Suppressor macrophage (primary cell): ENCODE results near the gene NATD1.
A peak's percentile ranks its signal among the peaks of the same experiment; 100 is the strongest.

ENCODE experiments used
- DNase-seq, 4 experiments: peaks; one replicate each; pipeline ENCODE4 v3.0.0-alpha.2; 2020 to 2022

Gene NATD1

GRCh38 chr17:21289902-21290571 lies 36.8 kb upstream of the NATD1 start:
- DNase-seq: no peak

- no peak for DNase-seq
These were observed 36.1 kb upstream of the NATD1 start for GRCh38 chr17:21289175-21289901.

DNA sequence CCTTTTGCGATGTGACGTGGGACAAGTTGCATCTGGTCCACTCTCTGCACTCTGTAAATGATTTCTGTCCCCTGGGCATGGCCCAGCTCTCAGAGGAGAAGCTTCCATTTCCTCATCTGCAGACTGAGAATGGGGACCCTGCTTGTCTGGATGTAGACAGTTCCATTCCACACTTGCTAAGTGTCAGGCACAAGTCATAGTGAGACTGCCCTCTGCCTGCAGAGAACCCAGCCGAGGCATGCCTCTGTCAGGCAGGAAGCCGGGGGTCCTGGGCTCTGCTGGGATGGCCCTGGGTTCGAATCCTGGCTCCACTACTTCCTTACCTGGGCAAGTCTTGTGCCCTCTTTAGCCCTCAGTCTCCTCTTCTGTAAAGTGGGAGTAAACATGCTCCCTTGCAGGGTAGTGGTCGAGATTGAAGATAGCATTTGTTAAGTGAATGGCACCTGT lies 35.4 kb upstream of the NATD1 start:
- DNase-seq: peak in 3 of 4 experiments; percentile 52 to 62 (median 59)

- DNase-seq: peak; percentile 98 to 99 (median 98)
These were observed 34.7 kb upstream of the NATD1 start for GRCh38 chr17:21287703-21288449.

DNA sequence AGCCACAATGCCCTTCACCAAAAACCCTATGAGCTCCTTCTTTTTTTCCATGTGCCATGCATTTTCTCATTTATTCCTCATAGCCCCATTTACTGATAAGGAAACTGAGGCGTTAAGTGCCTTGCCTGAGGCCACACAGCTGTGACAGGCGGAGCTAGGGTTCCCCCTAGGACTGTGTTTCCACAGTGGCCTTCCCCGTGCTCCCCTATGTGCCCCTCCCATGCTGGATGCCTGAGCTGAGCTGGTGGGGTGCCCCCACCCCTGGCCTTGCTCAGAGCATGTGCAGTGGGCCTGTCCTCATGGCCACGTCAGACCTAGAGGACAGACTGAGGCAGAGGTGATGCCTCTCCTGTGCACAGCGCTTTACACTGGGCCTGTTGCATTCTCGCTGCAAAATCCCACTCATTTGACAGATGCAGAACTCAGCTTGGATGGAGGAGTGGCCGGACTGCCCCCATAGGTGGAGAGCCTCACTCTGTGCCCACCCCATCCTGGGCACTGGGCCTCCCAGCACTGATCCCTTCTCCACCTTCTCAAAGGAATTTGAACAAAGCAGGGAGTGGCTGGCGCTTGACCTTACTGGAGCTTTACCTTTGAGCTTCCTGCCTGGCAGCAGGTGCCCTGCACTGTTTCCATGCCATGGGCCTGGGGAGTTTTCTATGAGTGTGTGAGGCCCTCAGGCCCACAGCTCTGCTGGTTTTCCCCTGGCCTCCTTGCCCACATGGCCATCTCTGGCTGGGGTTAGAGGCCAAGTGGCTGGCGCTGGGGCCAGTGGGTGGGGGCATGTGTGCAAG lies 33.9 kb upstream of the NATD1 start:
- peak; percentile 21 to 54 (median 46) for DNase-seq

DNA sequence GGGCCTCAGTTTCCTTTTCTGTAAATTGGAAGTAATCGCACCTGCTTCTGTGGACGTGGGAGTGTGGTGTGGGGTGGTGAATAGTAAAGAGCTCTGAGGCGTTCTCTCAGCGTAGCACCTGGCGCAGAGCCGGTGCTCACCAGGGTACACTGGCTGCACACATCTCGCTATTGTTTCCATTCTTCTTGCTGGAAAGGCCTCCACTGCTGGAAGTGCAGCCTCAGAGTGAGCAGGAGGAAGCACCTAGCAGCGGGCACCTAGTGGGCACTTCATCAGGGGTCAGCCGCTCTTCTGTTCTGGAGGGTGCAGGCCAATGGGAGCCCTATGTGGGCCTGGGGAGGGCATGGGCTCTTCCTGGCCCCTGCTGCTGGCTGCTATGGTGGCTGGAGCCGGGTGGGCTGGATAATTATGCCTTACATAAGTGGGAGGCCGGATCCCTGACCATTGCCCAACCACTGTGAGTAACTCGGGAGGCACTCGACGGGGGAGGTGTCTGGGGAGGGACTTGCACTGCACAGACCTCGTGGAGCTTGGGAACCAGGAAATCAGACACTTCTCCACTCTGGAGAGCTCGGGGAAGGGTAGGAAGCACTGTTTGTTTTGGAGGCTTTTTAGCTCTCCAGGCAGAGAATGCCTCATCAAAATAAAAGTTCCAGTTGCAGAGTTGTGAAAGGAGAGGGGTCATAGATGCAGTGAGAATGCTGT lies 33.0 kb upstream of the NATD1 start:
- peak; percentile 94 to 98 (median 96) for DNase-seq

- peak; percentile 74 to 89 (median 85) for DNase-seq
These were observed 32.2 kb upstream of the NATD1 start for GRCh38 chr17:21285164-21286065.

- peak; percentile 99 to 100 (median 100) for DNase-seq
These were observed 31.3 kb upstream of the NATD1 start, which contains the start of gene MAP2K3 for GRCh38 chr17:21284319-21285163. Gene MAP2K3, plus strand, starts transcription at chr17:21284711. Its CDS starts 210 bp downstream, at chr17:21284921.

GRCh38 chr17:21283482-21284318 lies 30.5 kb upstream of the NATD1 start:
- DNase-seq: peak; percentile 73 to 83 (median 80)

DNA sequence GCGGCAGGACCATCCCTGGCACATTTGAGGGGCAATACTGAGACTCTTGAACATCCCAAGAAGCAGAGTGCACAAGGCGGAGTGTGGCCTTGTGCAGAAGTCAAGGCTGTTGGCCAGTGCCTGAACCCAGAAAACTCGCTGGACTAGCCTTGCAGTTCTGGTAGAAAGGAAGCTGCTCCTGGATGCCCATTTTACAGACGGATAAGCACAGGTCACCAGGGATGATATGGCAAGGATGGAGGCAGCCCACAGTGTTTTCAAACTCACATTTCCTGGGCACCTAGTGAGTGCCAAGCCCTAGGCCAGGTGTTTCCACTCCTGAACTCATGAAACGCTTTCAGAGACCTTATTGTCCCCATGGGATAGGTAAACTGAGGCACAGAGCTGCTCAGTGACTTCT lies 29.6 kb upstream of the NATD1 start:
- DNase-seq: no peak

DNA sequence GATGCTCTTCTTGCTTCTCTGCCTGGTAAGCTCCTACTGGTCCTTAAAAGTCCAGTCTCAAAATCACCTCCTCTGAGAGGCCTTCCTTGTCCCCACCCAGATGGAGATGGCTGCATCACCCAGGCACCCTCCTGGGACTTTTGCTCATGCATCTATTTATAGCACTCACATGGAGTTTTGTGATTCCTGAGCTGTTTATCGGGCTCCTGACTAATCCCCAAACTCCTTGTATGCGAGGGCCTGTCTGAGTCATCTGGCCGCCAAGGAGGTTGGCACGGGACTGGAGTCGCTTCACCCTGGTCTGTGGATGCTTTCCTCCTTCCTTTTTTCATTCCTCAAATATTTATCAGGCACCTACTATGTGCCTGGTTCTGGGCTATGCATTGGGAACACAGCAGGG lies 29.0 kb upstream of the NATD1 start:
- peak; percentile 68 to 85 (median 70) for DNase-seq

GRCh38 chr17:21280081-21280518 lies 26.9 kb upstream of the NATD1 start:
- DNase-seq: peak; percentile 92 to 95 (median 94)

DNA sequence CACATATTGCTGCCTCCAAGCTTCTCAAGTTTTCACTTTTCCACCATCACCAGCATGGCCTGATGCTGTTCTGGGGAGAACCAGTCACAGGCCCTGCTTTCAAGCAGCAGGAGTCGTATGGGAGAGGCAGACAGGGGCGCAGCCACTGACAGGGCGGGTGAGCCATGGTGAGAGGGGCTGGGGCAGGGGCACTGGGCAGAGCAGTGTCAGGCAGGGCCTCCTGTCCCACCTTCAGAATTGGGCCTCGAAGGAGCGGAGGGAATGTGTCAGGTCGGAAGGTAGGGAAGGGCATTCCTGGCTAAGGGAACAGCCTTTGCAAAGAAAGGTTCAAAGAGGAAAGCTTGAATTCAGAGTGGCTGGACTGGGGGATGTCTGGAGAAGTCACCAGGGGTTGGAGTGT lies 26.4 kb upstream of the NATD1 start:
- no peak for DNase-seq

DNA sequence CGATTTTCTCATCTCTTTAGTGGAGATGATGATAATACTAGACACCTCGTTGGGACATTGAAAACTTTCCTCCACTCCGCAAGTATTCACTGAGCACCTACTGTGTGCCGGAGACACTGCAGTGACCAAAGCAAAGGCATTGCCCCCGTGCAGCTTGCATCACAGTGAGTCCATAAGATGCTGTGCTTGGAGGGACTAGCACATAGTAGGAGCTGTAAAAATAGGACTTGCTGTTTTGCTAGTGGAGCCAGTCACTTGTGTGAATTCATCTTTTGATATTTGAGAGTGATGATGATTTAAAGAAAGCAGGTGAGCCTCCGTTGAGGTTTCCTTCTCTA lies 26.0 kb upstream of the NATD1 start:
- no peak for DNase-seq

DNA sequence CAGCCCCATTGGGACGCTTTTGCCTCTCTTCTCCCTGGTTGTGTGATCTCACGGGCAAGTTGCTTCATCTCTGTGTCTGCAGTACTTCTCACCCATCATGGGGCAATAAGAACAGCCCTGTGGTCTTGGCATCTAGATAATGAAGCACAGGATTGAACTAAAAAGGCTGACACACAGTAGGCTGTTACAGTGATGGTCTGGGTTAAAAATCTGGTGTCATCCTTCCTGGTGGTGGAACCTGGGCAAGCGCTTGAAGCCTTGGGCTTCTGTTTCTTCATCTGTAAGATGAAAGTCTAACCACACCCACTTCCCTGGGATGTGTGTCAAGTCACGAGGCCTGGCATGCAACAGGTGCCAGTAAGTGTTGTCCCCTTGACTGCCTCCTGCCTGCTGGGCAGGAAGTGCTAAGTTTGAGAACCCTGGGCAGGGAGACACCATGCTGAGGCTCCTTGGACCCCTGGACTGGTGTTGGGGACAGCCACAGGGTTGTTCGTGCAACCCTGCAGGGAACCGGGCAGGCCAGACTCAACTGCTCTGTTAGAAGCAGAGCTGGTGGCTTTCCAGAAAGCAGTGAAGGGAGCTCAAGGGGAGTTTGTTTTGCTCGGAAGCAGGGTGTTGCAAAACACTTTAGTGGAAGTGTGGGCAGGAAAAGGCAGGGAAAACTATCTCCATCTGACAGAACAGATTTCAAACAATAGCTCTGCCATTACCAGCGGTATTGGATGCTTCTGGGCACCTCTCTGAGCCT lies 25.4 kb upstream of the NATD1 start:
- DNase-seq: peak; percentile 44 to 74 (median 52)

DNA sequence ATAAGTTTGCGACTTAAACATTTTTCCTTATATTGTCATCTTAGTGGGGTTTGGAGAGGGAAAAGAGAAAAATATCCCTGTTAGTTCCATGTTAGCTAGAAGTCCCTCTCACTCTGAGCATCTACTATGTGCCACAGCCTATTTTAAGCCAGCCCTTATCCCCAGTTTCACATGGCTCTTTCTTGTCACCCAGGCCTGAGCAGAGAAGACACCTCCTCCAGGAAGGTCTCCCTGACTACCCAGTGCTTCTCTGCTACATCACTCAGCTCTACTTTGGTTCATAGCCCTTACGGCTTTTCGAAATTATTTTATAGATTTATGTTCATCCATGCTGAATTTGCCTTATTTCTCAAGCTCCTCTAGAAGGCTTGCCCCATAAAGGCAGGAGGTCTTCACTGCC lies 24.1 kb upstream of the NATD1 start:
- DNase-seq: no peak

DNA sequence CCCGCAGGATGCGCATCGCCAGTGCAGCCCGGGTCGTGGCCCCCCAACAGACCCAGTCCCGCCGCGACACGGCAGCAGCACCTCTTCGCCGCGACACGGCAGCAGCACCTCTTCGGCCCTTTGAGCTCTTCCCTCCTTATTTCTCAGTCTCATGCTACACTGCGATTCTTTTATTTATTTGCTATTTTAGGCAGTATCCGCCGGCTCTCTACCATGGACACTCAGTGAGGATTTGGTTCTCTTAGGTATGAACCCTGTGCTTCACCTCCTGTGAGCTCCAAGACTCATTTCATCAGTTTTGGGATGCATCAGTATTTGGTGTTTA lies 23.0 kb upstream of the NATD1 start:
- DNase-seq: no peak
